ENCODE results near the gene FAM8A1.

DNA sequence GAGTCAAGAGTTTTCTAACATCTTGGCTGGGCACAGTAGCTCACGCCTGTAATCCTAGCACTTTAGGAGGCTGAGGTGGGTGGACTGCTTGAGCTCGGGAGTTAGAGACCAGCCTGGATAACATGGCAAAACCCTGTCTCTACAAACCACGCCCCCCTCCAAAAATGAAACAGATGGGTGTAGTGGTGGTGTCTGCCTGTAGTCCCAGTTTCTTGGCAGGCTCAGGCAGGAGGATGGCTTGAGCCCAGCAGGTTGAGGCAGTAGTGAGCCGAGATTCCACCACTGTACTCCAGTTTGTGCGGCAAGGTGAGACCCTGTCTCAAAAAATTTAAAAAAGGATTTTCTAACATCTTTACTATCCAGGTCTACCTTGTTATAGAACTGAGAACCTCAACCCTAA is 22.0 kb downstream of the FAM8A1 start:
- TF ChIP-seq, protein P1, sequence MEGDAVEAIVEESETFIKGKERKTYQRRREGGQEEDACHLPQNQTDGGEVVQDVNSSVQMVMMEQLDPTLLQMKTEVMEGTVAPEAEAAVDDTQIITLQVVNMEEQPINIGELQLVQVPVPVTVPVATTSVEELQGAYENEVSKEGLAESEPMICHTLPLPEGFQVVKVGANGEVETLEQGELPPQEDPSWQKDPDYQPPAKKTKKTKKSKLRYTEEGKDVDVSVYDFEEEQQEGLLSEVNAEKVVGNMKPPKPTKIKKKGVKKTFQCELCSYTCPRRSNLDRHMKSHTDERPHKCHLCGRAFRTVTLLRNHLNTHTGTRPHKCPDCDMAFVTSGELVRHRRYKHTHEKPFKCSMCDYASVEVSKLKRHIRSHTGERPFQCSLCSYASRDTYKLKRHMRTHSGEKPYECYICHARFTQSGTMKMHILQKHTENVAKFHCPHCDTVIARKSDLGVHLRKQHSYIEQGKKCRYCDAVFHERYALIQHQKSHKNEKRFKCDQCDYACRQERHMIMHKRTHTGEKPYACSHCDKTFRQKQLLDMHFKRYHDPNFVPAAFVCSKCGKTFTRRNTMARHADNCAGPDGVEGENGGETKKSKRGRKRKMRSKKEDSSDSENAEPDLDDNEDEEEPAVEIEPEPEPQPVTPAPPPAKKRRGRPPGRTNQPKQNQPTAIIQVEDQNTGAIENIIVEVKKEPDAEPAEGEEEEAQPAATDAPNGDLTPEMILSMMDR (IDR thresholded peaks at IDR 0.05) = no peak
- TF ChIP-seq POLR2A (IDR thresholded peaks at IDR 0.05) (no peak), POLR2AphosphoS5 (IDR thresholded peaks at IDR 0.05) (no peak)

Measured in suprapubic skin (tissue), 4 donors.